Measurements from ENCODE around the gene ARMCX2.
"Not testable (repeated sequence)": the region's sequence is repeated elsewhere in the genome, so short reads cannot be mapped to it uniquely, and the experiment has no call there.

ARMCX2 gene

GRCh38 chrX:101659601-101660063 lies at the start of gene ARMCX2:
Gene ARMCX2 (minus strand): TSS chrX:101659850. CDS start chrX:101657588, 2,262 bp downstream.
- no peak for DNase-seq

GRCh38 chrX:101709384-101709783 lies 49.7 kb upstream of the ARMCX2 start:
- DNase-seq = no peak

GRCh38 chrX:101708163-101708562 lies 48.5 kb upstream of the ARMCX2 start:
- no peak for DNase-seq

GRCh38 chrX:101693476-101693875 lies 33.8 kb upstream of the ARMCX2 start:
- DNase-seq = no peak

- DNase-seq = no peak
These were observed 32.2 kb upstream of the ARMCX2 start for GRCh38 chrX:101691835-101692234.

- DNase-seq = no peak
These were observed 26.9 kb upstream of the ARMCX2 start for GRCh38 chrX:101686574-101686973.

GRCh38 chrX:101685923-101686322 lies 26.3 kb upstream of the ARMCX2 start:
- no peak for DNase-seq

- no peak for DNase-seq
These were observed 23.1 kb upstream of the ARMCX2 start for GRCh38 chrX:101682723-101683122.

GRCh38 chrX:101677028-101677427 lies 17.4 kb upstream of the ARMCX2 start:
- no peak for DNase-seq

- no peak for DNase-seq
These were observed 16.9 kb upstream of the ARMCX2 start for GRCh38 chrX:101676571-101676970.

GRCh38 chrX:101668143-101668542 lies 8.5 kb upstream of the ARMCX2 start:
- no peak for DNase-seq

- DNase-seq = peak; percentile 61
These were observed 774 bp downstream of the ARMCX2 start for GRCh38 chrX:101658661-101659491.

- DNase-seq = no peak
These were observed 2.2 kb downstream of the ARMCX2 start for GRCh38 chrX:101657495-101657894.

- no peak for DNase-seq
These were observed 2.8 kb downstream of the ARMCX2 start for GRCh38 chrX:101656817-101657216.

- no peak for DNase-seq
These were observed 4.1 kb downstream of the ARMCX2 start for GRCh38 chrX:101655534-101655933.

- DNase-seq = not testable (repeated sequence)
These were observed 11.9 kb downstream of the ARMCX2 start for GRCh38 chrX:101647716-101648115.

- no peak for DNase-seq
These were observed 17.6 kb downstream of the ARMCX2 start for GRCh38 chrX:101642093-101642492.

GRCh38 chrX:101639583-101639982 lies 20.1 kb downstream of the ARMCX2 start:
- no peak for DNase-seq

- DNase-seq = no peak
These were observed 40.3 kb downstream of the ARMCX2 start for GRCh38 chrX:101619364-101619763.

- peak; percentile 63 for DNase-seq
These were observed 42.1 kb downstream of the ARMCX2 start, which contains the start of gene ARMCX6 for GRCh38 chrX:101617211-101618191. Gene ARMCX6 (minus strand): TSS chrX:101618000. CDS start chrX:101616620, 1,380 bp downstream.

GRCh38 chrX:101605728-101606127 lies 53.9 kb downstream of the ARMCX2 start:
- no peak for DNase-seq

Measured in activated CD4-positive, CD25-positive, alpha-beta regulatory T cell treated with anti-CD3 and anti-CD28 coated beads, Interleukin-2, amount 50 U/mL, for 72 hours (primary cell).